HG02970 (cell line): ENCODE results near the gene SSR3.

ENCODE experiments used
- ATAC-seq: cut with Tn5 transposase; IDR thresholded peaks from one replicate; pipeline ENCODE4 v1.9.1; 2021; ENCODE audit warnings: mild to moderate bottlenecking, moderate library complexity, moderate number of reproducible peaks; ENCODE audit not compliant: unreplicated experiment, low FRiP score

Gene SSR3

DNA sequence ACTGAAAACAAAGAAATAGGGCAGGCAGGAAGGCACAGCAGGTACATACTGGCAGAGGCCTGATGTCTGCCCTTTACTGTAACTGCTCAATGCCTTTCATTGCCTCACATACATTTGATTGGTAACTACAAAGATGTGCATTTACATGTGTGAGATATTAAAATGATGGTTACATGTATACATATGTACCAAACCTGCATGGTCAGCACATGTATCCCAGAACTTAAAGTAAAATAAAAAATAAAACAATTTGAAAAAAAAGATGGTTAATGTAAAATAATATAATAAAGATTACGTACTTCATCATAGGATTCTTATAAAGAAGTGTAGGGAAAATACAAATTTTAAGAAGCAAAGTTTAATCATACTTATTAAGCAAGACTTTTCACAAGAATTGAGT lies 15.1 kb downstream of the SSR3 start:
- no peak for ATAC-seq

DNA sequence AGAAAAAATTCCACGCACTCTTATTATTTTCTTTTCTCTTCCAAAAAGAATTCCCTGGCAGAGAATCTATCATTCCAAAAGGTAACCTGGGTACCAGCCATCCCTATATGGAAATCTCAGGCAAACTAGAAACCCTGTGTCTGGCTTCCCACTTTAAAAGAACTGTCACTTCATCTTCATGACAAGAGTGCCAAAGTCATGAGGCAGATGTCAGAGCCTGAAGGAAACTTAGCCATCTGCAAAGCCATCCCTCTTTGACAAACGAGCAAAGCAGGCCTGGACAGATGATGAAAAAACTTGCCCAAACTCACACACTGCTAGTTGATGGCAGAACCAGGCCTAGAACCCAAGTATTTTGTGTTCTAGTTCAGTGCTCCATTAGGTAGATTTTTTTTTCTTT lies 15.9 kb downstream of the SSR3 start:
- ATAC-seq, result no peak

DNA sequence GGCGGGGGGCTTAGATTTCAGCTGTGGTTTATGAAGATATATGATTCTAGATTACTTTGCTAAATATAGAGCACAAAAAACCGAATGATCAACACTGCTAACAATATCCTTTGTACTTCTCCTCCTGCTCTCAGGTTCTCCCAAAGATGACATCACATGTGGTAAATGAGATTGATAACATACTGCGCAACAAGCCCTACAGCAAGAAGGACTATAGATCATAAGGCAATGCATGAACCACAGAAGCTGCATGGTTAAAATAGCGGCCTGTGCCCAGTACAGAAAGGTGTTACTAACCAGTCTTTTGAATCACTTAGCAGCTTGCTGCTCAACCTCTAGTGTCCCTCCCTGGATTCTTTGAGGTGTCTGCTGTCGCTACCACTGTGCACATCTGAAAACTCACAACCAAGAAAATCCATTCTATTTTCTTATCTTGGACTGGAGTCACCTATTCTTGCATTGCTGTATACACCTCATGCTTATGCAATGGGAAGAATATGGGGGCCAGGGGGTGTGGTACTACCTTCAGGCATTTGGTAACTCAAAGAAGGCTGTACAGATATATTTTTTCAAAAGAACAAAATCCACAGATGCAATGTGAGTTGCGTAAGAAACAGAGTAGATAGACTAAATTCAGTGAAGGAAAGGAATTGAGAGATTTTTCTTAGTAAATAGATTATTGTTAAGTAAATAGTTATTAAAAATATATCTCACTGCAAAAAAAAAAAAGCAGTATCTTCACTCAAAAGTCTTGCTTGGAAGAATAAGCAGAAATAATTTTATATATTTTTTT lies 18.2 kb downstream of the SSR3 start:
- no peak for ATAC-seq

- no peak for ATAC-seq
These were observed 19.1 kb downstream of the SSR3 start for GRCh38 chr3:156535798-156536197.

DNA sequence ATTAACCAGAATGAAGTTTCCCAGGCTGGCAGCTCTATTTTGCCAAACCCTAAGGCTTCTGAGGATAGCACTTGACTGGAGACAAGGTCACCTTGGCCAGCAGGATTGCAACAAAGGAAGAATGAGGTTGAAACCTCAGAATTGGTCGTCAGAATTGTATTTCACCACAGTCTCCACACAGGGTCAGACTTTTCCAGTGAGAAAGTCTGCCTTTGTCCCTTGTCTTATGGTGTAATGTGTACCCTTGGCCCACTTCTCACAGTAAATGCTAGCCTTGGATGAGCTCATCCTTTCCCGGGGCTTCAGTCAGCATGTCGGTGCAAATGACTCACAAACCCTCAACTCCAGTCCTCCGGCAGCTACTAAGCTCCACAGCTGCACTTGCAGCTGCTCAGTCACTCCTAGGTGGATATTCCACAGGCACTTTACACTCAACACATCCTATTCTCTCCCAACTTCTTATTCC lies 19.7 kb downstream of the SSR3 start:
- ATAC-seq, result no peak

- ATAC-seq, result no peak
These were observed 21.7 kb downstream of the SSR3 start for GRCh38 chr3:156533205-156533604.

DNA sequence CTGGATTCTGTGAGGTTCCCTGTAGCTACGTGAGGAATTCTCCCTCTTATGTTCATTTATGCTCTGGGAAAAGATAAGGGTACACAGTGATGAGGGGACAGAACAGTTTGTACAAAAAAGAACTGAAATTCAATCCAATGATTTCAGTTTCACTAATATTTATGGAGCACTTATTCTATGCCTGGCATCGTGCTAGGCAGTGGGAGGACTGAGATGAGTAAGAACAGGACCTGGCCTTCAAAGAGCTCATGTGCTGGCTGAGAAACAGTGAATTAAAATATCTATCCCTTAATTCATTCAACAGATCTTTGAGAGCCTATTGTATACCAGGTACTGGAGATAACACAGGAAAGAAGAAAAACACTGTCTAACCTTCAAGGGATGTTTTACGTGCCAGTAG lies 22.2 kb downstream of the SSR3 start:
- no peak for ATAC-seq

- no peak for ATAC-seq
These were observed 23.9 kb downstream of the SSR3 start for GRCh38 chr3:156530980-156531379.

- no peak for ATAC-seq
These were observed 27.9 kb downstream of the SSR3 start for GRCh38 chr3:156527060-156527459.

GRCh38 chr3:156525808-156526207 lies 29.1 kb downstream of the SSR3 start:
- no peak for ATAC-seq

DNA sequence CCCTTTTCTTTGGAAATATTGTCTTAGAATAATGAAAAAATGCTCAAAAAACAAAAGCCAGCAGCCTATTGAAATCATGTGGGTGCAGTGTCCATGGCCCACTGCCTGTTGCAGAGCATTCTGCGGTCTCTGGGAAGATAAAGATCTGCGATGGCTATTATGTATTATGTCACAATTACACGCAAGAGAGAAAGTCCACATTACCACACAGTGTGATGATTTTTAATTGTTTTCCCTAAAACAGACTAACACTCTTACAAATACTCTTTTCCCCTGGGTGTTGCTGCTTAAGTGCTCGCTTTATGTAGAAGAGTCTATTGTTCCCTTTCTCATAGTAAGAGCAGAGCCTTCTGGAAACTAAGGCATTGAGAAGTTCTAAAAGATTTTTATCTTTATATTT lies 32.2 kb downstream of the SSR3 start:
- no peak for ATAC-seq

GRCh38 chr3:156519758-156520162 lies 35.2 kb downstream of the SSR3 start:
- ATAC-seq, result peak; percentile 77

DNA sequence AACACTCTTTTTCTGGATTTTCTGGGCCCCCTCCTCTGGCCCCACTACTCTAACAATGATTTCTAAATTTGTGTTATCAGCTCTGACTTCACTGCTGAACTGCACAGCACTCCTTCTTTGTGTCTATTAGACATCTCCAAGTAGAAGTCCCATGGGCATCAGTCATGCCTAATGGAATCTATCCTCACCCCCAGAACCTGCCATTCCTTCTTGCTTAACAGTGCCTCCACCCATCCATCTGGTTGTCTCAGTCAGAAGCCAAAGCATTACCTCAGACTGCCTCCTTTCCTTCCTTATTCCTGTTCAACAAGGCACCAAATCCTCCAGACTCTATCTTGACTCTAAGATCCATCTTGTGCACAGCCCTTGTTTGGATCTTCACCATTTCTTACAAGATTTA lies 36.2 kb downstream of the SSR3 start:
- no peak for ATAC-seq

- no peak for ATAC-seq
These were observed 38.0 kb downstream of the SSR3 start for GRCh38 chr3:156516961-156517360.

GRCh38 chr3:156516284-156516683 lies 38.6 kb downstream of the SSR3 start:
- ATAC-seq, result no peak

DNA sequence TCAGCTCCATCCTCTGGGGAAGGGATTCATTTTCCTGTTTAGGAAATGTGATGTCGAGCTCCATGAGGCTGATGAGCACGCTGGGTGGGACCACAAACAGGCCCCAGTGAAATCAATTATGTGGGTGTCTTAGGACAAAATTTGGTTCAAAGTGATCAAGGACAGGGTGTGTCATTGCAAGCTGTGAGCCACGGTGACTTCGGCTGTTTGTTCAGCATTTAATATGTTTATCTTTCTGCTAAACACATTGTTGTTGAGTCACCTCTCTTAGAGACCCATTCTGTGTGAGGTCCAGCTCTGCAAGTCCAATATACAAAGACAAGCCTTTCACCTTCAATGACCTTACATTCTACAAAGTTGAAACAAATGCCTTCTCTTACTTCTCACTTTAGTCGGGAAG lies 41.3 kb downstream of the SSR3 start:
- no peak for ATAC-seq

DNA sequence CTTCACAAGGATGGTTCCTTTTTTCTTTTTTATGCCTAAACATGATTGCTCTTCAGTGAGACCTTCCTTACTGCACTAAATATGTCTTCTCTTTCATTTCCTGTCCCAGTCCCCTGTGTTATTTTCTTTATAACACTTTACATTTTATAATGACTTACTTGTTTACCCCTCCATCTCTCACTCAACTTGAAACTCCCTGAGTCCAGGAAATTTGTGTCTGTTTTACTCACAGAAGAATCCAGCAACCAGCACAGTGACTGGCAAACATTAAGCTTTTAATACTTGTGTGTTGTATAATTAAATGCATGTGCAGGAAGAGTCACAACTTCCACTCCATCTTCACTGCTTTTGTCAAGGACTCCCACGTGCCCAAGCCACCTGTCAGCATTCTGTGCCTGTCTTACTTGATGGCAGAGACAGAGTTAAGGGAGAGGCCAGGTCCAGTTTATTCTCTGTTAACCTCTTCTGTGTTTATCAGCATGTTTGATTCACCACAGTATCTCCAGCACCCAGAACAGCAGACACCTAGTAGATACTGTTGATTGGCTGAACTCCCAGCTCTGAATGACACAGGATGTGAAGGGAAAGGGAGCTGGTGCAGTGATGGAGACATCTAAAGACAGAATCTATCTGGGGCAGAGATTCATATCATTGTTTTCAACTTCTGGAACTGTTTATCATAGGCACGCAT lies 42.8 kb downstream of the SSR3 start:
- ATAC-seq, result no peak

DNA sequence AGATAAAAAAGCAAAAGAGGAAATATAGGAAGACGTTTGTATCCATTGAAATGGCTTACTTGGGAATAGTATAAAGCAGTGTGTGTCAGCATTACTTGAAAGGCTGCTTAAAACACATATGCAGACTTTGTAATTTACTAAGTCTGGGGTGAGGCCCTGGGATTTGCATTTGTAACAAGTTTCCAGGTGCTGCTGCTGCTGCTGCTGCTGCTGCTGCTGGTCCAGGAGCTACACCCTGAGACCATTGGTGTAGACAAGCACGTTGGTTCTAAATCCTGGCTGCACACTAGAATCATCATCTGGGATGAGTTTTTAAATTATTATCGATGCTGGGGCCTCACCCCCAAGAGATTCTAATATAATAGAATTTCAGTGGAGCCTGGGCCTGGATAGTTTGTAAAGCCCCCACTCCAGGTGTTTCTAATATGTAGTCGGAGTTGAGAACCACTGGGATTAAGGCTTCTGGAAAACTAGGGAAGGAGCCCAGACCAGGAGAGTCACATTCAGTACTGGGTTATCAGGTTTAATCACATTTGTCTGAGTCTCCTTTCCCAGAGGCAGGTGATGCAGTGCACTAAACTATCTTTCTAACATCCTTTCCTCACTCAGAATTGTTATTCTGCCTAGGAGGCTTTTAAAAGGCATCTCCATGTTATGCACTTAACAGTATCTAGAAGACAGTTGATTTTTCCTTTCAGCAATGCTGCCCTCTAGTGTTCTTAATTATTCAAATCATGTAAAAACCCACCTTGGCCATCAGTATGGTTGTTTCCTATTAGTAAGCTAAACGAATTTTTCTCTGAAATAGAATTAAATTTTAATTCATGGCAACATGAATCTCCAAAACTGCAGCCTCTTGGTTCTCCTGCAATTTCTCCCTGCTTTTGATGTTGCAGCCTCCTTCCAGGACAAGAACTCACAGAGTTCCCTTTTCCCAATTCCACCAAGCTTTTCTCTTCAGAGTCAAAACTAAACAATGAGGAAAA lies 45.4 kb downstream of the SSR3 start:
- no peak for ATAC-seq

GRCh38 chr3:156507285-156507684 lies 47.6 kb downstream of the SSR3 start:
- ATAC-seq, result no peak

GRCh38 chr3:156498307-156498706 lies 56.6 kb downstream of the SSR3 start:
- ATAC-seq, result no peak

DNA sequence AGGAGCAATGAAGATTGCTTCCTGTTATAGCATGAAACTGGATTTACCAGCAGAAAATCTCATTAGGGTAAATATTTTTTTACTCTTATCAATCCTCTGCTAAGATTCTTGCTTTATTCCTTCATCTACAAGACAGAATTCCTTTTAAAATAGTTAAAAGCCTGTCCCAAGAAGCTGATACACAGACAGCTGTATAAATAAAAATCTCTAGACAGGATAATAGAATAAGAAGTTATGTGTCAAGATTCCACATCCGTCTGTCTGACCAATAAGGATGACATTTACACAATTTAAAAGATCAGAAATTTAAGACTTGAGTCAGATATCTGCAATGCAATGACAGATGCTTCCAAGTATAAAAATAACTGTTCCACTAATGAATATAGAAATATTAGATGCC lies 57.6 kb downstream of the SSR3 start:
- ATAC-seq, result no peak
